ENCODE results near the gene ASB10. TPM values are rescaled to one million over a fixed set of nuclear protein-coding genes. Genes with fewer than 3 reads are reported as not detected.

The ASB10 gene, protein sequence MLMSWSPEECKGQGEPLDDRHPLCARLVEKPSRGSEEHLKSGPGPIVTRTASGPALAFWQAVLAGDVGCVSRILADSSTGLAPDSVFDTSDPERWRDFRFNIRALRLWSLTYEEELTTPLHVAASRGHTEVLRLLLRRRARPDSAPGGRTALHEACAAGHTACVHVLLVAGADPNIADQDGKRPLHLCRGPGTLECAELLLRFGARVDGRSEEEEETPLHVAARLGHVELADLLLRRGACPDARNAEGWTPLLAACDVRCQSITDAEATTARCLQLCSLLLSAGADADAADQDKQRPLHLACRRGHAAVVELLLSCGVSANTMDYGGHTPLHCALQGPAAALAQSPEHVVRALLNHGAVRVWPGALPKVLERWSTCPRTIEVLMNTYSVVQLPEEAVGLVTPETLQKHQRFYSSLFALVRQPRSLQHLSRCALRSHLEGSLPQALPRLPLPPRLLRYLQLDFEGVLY
- under 1 TPM in 1 of 3 donors, not detected in 2; 0.04 TPM for polyA plus RNA-seq (ENCODE audit: insufficient read length in 3 of 3)
- long read RNA-seq, donor 1: 0 reads
- long read RNA-seq, donor 2: 0 reads
- long read RNA-seq, donor 3: 0 reads
- long read RNA-seq, donor 4: 0 reads
- long read RNA-seq, donor 5: 0 reads
- long read RNA-seq, donor 6: 0 reads
- long read RNA-seq, donor 7: 0 reads
- long read RNA-seq, donor 8: 0 reads
- long read RNA-seq, donor 9: 0 reads
- long read RNA-seq, donor 10: 0 reads
- long read RNA-seq, donor 11: 0 reads
- long read RNA-seq, donor 12: 0 reads
- long read RNA-seq, donor 13: 0 reads
- long read RNA-seq, donor 14: 0 reads
- long read RNA-seq, donor 15: 0 reads
- long read RNA-seq, donor 16: 0 reads

DNA sequence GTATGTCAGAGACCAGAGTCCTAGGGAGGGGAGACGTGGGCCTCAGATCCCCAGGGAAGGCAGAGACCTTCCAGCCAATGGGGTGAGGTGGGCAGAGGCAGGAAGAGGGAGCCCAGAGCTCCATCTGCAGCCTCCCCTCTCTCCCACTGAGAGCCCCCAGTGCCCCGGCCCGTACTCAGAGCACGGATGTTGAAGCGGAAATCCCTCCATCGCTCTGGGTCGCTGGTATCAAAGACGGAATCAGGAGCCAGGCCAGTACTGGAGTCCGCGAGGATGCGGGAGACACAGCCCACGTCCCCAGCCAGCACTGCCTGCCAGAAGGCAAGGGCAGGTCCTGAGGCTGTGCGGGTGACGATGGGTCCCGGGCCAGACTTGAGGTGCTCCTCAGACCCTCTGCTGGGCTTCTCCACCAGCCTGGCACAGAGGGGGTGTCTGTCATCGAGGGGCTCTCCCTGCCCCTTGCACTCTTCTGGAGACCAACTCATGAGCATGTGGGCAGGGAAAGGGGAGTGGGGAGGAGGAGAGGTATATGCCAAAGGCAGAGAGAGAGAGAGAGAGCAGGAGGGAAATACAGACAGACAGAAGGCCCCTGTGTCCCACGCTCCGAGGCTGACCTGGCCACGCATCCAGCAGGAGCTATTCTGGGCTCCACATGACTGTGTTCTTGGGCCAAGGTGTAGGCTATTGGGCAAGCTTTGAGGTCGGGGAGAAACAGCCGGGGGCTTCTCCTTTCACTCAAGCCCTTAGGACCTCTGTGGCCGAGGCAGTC, at the start of gene ASB10:
Gene ASB10 (minus strand): TSS at position 611 of the 769 bp plus-strand sequence. CDS start 120 bp downstream, at position 491.
- DNase-seq: no peak

DNA sequence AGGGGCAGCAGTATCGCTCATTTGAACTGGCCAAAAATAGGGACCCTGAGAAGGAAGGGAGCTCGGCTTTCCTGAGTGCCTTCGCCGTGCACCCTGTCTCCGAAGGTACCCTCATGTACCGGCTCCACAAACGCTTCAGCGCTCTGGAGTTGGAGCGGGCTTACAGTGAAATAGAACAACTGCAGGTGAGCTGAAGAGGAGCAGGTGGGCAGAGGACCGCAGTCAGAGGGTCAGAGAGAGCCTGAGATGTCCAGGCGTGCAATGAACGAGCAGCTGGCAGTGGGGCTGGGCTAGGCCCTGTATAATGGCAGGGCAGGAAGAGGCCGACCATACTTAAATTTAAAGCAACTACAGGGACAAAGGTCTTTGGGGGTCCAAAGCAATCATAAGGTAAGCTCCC, 49.4 kb upstream of the ASB10 start:
- no peak for DNase-seq

DNA sequence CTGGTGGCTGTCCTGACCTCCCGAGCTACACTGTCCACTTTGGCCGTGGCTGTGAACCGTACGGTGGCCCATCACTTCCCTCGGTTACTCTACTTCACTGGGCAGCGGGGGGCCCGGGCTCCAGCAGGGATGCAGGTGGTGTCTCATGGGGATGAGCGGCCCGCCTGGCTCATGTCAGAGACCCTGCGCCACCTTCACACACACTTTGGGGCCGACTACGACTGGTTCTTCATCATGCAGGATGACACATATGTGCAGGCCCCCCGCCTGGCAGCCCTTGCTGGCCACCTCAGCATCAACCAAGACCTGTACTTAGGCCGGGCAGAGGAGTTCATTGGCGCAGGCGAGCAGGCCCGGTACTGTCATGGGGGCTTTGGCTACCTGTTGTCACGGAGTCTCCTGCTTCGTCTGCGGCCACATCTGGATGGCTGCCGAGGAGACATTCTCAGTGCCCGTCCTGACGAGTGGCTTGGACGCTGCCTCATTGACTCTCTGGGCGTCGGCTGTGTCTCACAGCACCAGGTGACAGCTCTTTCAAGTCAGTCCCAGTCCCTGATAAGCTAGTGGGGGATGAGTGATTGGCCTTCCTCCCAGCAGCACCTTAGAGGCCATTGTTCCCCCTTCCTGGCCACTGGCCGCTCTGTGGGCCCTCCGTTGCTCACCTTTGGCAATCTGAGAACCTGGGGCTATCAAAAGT, 48.2 kb upstream of the ASB10 start:
- DNase-seq: no peak

DNA sequence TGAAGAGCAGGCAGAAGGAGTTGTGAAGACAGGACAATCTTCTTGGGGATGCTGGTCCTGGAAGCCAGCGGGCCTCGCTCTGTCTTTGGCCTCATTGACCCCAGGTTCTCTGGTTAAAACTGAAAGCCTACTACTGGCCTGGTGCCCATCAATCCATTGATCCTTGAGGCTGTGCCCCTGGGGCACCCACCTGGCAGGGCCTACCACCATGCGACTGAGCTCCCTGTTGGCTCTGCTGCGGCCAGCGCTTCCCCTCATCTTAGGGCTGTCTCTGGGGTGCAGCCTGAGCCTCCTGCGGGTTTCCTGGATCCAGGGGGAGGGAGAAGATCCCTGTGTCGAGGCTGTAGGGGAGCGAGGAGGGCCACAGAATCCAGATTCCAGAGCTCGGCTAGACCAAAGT, 46.8 kb upstream of the ASB10 start:
- no peak for DNase-seq

DNA sequence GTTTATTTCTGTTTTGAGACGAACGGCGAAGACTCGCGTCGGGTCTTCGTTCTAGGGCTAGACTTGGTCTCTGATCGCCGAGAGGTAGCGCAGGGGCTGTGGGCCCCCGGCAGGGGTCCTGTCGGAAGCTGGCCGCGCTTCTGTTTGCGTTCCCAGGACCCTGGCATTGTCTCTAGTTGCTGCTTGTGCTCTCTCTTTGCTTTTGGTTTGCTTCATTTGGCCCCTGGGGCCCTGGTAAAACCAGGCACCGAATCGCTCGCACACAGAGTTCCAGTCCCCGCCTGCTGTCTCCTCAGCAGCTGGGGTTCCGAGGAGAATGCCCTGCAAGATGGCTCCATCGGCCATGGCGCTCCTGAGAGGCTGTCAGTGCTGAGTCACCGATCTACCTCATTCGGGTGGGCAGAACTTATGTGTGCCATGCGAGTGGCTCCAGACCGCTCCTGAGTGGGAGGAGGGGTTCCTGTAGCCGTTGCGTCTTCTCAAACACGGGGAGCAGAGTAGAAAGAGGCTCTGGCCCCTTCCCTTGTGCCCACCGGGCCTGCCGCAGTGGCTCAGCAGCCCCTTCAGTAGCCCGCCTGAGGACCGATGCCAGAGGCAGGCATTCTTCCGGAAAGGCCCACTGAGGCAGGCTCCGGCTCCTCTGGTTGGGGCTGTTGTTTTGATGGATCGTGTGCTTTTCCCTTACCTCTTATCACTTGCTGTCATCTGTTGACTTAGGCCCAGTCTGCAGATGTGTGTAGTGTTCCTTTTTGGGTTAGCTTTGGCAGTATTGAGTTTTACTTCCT, 46.1 kb upstream of the ASB10 start:
- DNase-seq: no peak

DNA sequence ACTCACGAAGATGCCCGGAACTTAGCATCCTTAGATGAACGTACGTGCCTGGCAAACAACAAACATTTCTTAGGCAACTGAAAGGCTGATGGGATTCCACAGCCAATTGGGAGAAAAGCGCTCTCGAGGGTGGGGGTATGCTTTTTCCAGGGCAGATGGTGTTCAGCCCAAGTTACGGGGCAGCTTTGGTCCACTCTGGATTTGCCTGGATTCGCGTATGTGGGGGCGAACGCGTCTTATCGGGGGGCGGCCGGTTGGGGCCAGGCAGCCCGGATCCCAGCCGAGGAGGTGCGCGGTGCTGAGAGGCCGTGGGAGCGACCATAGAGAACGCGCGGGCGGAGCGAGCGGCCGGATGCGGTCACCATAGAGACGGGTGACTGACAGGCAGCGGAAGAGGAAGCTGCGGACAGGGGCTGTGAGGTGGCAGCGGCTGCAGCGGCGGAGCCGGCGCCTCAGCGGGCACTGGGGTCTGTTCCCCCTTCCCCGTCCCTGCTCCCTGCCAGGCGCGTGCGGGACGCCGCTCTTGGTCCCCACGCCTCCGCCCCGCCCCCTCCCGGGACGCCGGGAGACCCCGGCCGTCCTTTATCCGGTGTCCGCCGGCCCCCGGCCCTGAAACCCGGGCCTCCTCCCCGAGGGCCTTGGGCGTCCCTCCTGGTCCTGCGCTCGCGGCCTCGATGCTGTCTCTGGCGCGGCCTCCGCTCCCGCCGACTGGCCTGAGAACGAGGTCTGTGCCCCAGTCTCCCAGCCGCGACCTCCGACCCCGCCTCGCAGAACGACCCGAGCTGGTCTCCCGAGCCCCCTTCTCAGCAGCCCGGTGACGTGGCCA, 45.3 kb upstream of the ASB10 start, which contains the start of gene CHPF2:
Gene CHPF2 (plus strand): TSS at position 393 of the 826 bp plus-strand sequence. CDS start 1,529 bp downstream, outside the sequence.
- DNase-seq: peak; percentile 85

DNA sequence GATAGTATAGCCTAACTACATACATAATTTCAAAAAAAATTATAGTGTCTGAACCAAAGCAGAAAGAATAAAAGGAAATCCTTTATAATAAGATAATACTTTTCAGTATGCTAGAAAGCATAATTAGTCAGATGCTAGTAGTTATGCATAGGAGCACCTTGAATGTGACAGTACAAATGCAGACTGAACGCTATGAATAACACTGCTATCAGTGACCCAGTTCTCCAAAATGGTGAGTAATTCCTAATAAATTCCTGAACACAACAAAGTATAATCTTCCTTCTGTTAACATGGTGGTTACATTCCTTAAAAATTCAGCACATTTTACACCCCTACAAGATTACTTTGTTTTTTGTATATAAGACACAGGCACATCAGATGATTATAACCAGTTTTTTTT, 44.0 kb upstream of the ASB10 start:
- no peak for DNase-seq

DNA sequence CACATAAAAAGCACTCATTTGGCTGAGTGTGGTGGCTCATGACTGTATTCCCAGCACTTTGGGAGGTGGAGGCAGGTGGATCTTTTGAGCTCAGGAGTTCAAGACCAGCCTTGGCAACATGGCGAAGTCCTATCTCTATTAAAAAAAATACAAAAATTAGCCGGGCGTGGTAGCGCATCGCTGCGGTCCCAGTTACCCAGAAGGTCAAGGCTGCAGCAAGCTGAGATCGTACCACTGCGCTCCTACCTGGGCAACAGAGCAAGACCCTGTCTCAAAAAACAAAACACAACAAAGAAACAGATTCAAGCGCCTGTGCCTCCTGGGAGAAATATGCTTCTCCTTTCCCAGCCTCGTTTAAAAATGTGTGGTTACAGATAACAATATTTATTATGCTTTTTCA, 42.2 kb upstream of the ASB10 start:
- no peak for DNase-seq

DNA sequence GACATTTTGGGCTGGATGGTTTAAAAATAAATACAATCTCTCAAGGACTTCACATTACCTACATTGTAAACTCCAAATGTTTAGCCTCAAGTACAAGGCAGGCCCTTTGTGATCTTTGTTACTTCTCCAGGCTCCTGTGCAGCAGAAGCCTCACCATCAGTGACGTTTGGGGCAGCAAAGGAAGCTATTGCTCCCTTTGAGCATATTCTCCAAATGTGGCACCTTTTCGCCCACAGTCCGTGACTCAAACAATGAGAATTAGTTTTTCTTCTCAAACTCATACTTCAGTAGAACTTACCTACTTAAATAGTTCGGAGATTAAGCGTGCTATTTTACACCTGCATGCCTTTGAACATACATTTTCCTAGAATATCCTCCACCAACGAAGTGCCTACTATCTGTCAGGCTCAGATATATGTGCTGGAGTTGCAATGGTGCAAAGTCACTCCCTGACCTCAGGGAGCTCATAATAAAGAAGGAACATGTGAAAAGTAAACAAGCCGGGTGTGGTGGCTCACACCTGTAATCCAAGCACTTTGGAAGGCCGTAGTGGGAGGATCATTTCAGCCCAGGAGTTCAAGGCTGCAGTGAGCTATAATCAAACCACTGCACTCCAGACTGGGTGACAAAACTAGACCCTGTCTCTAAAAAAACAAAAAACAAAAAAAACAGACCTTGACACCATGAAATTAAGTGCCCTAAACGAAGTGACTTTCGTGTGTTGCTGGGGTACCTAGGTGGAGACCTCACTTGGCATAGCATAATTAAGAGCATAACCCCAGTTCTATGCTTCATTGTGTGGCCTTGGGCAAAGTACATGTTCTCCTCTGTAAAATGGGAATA, 41.2 kb upstream of the ASB10 start:
- no peak for DNase-seq

DNA sequence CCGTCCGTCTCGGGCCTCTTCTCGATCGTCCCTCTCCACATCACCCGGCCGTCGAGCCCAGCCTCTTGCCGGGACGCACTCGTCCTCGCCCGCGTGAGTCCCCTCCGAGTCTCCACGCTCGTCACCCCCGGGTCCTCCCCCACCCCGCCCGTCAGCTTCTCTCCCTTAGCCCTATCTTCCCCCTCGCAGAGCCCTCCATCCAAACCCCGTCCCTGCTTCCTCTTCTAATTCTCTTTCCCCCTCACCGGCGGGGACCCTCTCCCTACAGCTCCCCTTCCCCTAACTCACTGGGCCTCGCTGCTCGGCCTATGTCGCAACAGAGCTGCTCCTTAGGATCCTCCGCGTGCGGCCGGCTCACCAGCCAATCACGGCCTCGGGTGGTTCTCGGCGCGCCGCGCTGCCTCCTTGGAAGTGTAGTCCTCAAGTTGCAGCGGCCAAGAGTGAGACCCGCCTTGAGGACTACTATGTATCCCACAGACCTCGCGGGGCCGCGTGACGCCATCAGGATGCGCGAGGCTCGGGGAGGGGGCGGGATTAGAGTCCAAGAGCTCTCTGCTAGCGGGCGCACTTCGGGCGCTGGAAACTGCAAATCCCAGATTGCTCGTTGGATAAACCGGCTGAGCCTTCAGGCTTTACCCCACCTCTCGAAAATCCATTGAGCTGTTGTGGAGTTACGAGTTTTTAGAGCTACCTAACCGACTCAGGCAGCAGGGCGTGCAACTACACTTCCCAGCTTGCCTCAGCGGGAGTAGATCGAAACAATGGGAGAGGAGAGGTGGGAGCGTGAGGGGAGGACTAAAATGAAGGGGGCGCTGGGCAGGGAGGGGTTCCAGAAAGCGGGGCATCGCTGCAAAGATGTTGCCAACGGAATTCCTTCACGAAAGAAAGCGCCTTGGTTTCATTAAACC, 40.1 kb upstream of the ASB10 start, which contains the start of gene ABCF2:
Gene ABCF2 (minus strand): TSS at position 331 of the 908 bp plus-strand sequence. CDS start 747 bp downstream, outside the sequence.
- peak; percentile 99 for DNase-seq

DNA sequence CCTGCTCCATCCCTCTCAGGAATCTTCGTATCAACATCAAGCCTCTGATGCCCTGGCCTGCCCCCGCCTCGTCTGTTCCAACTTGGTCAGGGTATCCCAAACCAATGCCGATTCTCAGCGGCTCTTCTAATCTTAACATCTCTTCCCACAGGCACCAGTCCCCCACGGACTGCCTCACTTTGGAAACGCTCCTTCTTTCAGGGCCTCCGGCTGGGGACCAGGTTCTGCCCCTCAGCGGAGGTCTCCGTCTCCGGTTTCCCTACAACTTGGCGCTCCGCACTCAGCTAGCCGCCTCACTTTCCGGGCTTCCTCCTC, 39.5 kb upstream of the ASB10 start:
- DNase-seq: no peak

DNA sequence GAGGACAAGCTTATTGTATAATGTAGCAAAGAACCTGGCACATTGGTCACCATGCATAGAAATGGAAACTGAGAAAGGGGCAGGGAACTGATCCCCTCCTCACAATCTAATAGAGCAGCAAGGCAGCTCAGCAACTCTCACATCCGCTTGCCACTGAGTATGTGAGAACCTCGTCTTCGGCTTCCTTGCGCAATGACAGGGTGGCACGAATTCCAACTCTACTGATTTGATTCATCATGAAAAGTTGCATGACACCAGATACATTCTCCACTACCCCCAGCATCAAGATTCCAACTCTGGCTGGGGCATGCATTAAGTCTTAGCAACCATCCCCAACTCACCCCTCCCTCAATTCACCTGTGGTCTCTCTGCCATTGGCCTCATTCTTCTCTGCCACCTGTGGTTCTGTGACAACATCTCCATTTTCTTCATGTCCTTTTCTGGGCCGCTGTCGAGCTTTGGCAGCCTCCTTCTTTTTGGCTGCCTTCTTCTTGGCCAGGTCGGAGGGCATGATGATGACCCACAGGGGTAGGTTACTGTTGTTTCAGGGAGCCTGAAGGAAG, 39.0 kb upstream of the ASB10 start:
- DNase-seq: no peak

DNA sequence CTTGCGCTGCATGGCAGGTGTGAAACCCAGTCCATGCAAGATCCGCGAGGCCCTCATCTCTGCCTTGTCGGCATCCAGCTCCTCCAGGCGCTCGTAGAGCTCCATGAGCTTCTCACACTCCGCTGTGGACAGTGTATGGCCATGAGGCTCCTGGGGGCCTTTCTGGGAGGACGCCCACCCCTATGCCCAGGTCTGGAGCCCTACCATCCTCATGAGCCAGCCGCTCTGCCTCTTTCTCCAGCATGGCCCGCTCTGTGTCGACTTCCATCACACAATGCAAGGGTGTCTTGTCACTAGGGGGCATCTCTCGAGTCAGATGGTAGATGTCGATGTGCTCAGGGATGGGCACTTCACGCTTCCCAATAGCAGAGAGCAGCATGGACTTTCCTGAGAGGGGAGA, 36.7 kb upstream of the ASB10 start:
- no peak for DNase-seq

DNA sequence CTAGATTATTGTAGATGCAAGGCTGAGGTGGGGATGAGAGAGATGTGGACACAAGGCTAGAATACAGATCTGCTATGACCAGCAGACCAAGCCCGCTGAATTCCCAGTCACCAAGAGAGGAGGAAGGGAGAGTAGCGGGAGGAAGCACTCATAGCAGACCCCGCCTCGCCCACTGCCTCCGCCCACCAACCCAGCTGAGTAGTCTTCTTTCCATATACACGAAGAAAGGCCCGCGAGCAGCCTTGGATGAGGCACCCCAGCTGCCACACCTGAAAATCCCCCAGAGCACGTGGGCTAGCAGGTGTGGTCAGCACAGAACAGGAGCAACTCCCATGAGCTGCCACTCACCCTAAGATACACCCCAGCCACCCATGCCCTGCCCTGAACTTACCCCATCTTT, 31.1 kb upstream of the ASB10 start:
- DNase-seq: no peak

DNA sequence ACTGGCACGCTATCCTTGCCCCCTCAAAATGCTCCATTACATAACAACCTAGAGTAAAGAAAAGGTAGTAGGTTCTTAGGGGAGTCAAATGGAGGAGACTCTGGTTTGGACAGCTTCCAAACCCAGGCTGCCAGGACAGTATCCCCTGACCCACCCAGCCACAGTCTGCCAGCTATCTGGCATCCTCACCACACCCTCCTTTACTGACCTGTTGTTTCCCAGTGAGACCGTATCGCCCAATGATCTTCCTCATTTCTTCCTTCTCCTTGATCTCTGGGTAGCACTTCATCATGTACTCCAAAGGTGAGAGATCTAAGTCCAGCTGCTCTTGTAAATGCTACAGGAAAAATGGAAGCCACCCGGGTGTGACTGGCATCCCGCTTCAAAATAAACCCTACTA, 28.3 kb upstream of the ASB10 start:
- DNase-seq: no peak

DNA sequence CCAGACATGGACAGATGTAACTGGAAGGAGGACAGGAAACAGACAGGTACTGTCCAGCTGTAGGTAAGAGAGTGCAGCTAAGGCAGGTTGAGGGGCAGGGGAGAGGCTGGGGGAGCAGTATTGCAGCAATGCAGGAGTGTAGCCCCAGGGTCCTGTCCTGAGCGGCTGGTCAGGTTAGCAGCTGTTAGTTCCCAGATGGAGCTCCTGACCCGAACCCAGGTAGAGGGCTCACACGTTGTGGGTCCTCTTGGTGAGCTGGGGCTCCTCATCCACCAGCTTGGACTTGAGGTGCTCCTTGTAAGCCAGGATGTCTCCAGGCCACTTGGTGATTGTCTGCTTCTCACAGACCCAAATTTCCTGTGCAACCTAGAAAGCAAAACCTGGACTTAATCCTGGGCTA, 26.8 kb upstream of the ASB10 start:
- DNase-seq: no peak

DNA sequence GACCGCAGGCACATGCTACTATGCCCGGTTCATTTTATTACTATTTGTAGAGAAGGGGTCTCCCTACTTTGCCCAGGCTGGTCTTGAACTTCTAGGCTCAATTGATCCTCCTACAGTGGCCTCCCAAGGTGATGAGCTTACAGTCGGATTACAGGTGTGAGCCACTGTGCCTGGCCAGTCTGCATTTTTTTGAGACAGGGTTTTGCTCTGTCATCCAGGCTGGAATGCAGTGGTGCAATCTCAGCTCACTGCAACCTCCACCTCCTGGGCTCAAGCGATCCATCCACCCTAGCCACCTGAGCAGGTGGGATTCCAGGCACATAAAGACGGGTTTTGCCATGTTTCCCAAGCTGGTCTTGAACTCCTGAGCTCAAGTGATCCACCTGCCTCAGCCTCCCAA, 25.6 kb upstream of the ASB10 start:
- DNase-seq: no peak
